ENCODE measurements around the gene FOXP1. TPM values are rescaled to one million over a fixed set of nuclear protein-coding genes. Genes with fewer than 3 reads are reported as not detected.
A peak's percentile ranks its signal among the peaks of the same experiment; 100 is the strongest.

Gene FOXP1
- total and polyA plus RNA-seq, 7 experiments from 2014 or later: 104 to 537 (median 444) TPM

DNA sequence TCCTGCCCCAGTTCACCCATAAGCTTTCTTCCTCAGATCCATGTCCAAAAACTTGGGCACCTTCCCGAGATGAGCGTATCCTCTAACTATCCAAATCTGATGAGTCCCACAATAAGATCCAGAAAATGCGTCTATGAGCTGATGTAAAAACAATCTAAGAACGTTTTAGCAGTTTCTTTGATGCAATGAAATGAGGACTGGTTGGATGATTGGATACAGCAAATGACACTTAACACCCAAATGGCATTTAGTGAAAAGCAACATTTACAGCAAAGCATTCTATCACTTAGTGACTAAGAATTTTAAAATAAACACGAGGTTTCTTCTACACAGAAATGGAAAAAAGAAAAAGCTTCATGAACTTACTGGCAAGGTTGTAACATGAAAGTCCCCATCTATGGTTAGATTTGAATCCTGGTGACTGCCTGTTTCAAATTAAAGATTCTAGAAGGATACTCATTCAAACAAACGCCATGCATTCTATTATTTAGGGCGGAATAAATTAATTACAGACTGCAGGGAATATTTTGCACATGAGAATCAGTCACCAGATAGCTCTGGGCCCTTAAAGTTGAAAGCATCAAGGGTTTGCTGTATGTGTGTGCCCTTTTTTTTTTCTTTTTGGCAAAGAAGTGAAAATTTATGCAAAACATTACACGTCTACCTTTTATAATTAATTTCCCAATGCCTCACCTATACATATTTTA, 598.6 kb downstream of the FOXP1 start:
- no peaks in the 10 kb centered on the region for H3K27me3 Mint-ChIP-seq
- peak overlapping the region in 2 of 10 donors; percentile 3 to 19 for H3K4me3 Mint-ChIP-seq
- peaks cover 0 to 4% (median 0%) of the 10 kb centered on the region in 11 donors for H3K9me3 Mint-ChIP-seq
- peaks cover 15 to 49% (median 42%) of the 10 kb centered on the region in 3 experiments for H3K36me3 ChIP-seq (ENCODE audit: control insufficient read depth in 2 of 3, insufficient read depth in 3 of 3, low read length in 3 of 3)
- H3K27ac ChIP-seq (ENCODE audit: low read depth, low read length): peak overlapping the region; percentile 30
- peaks cover 34 to 96% (median 87%) of the 10 kb centered on the region in 7 donors for H3K4me1 Mint-ChIP-seq
- no peak overlapping the region for H3K4me3 ChIP-seq (ENCODE audit: low read length)
- H3K36me3 Mint-ChIP-seq: peaks cover 21 to 80% (median 63%) of the 10 kb centered on the region in 5 donors
- CTCF ChIA-PET: no interaction called here
- no peak for DNase-seq
- intact Hi-C loops (cut with micrococcal nuclease): no loop called here
- no peaks in the 10 kb centered on the region for H3K27me3 ChIP-seq (ENCODE audit: control insufficient read depth in 2 of 2, insufficient read depth in 2 of 2, low read length in 2 of 2)
- no peak for ATAC-seq
- POLR2A ChIA-PET: no interaction called here
- H3K27ac Mint-ChIP-seq: peak overlapping the region; percentile 13 to 93 (median 82)
- H3K9me3 ChIP-seq (ENCODE audit: control insufficient read depth in 2 of 3, low read length in 3 of 3): no peaks in the 10 kb centered on the region
- peaks cover 4 to 55% of the 10 kb centered on the region in 2 donors for H3K4me1 ChIP-seq (ENCODE audit: control insufficient read depth in 2 of 2, insufficient read depth in 2 of 2, low read length in 2 of 2)

DNA sequence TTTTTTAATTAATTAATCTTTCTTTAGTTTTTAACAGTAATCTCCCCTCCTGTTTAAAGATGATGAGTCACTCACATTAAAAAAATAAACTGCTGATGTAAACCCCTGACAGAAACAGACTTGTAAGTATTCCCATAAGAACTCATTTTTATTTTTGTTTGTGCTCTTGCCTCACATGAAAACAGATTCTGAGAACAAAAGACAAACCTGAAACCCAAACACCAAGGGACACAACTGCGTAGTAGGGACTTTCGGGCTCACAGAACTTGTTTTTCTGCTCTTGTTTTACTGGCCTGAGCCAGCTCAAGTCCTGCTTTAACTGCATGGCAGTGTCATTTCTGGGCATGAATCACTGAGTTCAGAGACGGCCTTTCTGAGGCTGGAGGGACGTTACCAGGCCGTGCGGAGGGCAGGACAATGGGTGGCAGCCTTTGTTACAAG, 600.8 kb downstream of the FOXP1 start:
- Mint-ChIP-seq H3K9me3 (no peaks in the 10 kb centered on the region), H3K4me3 (peak overlapping the region in 8 of 10 donors; percentile 11 to 75 (median 46)), H3K36me3 (peaks cover 24 to 80% (median 67%) of the 10 kb centered on the region in 5 donors), H3K27ac (peak overlapping the region; percentile 69 to 95 (median 91)), H3K4me1 (peaks cover 33 to 85% (median 80%) of the 10 kb centered on the region in 7 donors), H3K27me3 (no peaks in the 10 kb centered on the region)
- Histone ChIP-seq H3K36me3 (ENCODE audit: control insufficient read depth in 2 of 3, insufficient read depth in 3 of 3, low read length in 3 of 3) (peaks cover 20 to 56% (median 38%) of the 10 kb centered on the region in 3 experiments), H3K27me3 (ENCODE audit: control insufficient read depth in 2 of 2, insufficient read depth in 2 of 2, low read length in 2 of 2) (no peaks in the 10 kb centered on the region), H3K4me3 (ENCODE audit: low read length) (no peak overlapping the region), H3K9me3 (ENCODE audit: control insufficient read depth in 2 of 3, low read length in 3 of 3) (no peaks in the 10 kb centered on the region), H3K27ac (ENCODE audit: low read depth, low read length) (peak overlapping the region; percentile 23), H3K4me1 (ENCODE audit: control insufficient read depth in 2 of 2, insufficient read depth in 2 of 2, low read length in 2 of 2) (peaks cover 0 to 41% of the 10 kb centered on the region in 2 donors)
- ATAC-seq (peak; percentile 31), DNase-seq (peak in 2 of 9 donors; percentile 20 to 30)
- POLR2A ChIA-PET: interaction anchor here (0.5 to 0.8 kb wide), 2 partner anchors 135 to 786 kb away, joined by 3 to 7 read pairs; no protein-coding TSS in a partner anchor
- intact Hi-C loops (cut with micrococcal nuclease): loop anchor here (1.0 kb wide), 1 partner anchor 8 kb away; no protein-coding TSS in a partner anchor
- CTCF ChIA-PET: no interaction called here

DNA sequence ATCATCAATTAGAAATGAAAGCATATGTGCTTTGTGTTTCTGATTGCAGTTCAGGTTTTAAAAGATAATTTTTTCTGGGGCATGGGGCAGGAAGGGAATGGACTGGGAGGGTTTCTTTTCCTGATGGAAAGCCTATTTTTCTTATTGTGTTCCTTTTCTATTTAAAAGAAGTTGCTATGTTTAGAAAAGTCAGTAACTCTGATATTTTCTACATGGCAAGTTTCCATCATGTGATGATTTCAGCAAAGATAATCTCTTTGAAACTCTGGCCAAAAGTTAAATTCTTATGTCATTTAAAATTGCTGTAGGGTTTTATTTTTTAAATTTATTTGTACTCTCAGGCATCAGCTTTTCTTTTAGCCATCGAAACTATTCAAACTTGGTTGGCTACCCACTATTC, 601.2 kb downstream of the FOXP1 start:
- H3K4me3 ChIP-seq (ENCODE audit: low read length): no peak overlapping the region
- peaks cover 0 to 41% of the 10 kb centered on the region in 2 donors for H3K4me1 ChIP-seq (ENCODE audit: control insufficient read depth in 2 of 2, insufficient read depth in 2 of 2, low read length in 2 of 2)
- no peaks in the 10 kb centered on the region for H3K27me3 ChIP-seq (ENCODE audit: control insufficient read depth in 2 of 2, insufficient read depth in 2 of 2, low read length in 2 of 2)
- Mint-ChIP-seq H3K27me3 (no peaks in the 10 kb centered on the region), H3K4me1 (peaks cover 33 to 81% (median 76%) of the 10 kb centered on the region in 7 donors), H3K4me3 (peak overlapping the region in 5 of 10 donors; percentile 12 to 52 (median 43)), H3K36me3 (peaks cover 22 to 78% (median 66%) of the 10 kb centered on the region in 5 donors), H3K27ac (peak overlapping the region; percentile 69 to 95 (median 91)), H3K9me3 (no peaks in the 10 kb centered on the region)
- DNase-seq (no peak), ATAC-seq (no peak)
- peak overlapping the region; percentile 28 for H3K27ac ChIP-seq (ENCODE audit: low read depth, low read length)
- CTCF ChIA-PET: interaction anchor here (1.0 kb wide), 1 partner anchor 461 kb away, joined by 3 read pairs; no protein-coding TSS in a partner anchor
- intact Hi-C loops (cut with micrococcal nuclease): loop anchor here (1.0 kb wide), 1 partner anchor 8 kb away; no protein-coding TSS in a partner anchor
- no peaks in the 10 kb centered on the region for H3K9me3 ChIP-seq (ENCODE audit: control insufficient read depth in 2 of 3, low read length in 3 of 3)
- H3K36me3 ChIP-seq (ENCODE audit: control insufficient read depth in 2 of 3, insufficient read depth in 3 of 3, low read length in 3 of 3): peaks cover 15 to 56% (median 33%) of the 10 kb centered on the region in 3 experiments
- POLR2A ChIA-PET: interaction anchor here (0.5 to 0.8 kb wide), 2 partner anchors 136 to 787 kb away, joined by 3 to 7 read pairs; no protein-coding TSS in a partner anchor

DNA sequence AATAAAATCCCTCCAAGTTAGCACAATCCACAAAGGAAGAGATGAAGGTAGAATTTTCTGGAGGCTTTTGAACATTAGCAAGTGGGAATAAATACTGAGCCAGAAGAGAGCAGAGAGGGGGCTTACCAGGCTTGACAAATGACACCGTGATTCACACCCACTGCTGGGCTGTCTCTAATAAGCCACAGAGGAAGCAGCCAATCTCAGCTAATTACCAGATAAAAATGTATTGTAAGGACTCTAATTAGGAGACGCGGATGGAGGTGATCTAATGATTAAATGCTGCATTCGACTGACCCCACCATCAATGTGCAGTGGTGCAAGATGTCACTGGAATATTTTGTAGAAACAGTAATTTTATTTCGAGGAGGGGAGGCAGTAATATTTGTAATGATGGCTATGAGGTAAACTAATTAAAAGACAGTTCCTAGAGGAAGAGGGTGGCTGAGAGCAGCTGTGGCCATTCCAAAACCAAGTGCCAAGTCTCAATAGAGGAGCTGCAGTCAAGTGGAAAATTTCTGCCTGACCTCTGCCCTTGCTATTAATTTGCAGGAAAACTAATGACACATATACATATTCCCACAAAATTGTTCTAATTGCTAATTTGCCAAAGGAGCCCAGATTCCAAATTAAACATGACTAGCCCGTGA, 602.2 kb downstream of the FOXP1 start:
- peak overlapping the region in 8 of 10 donors; percentile 19 to 57 (median 44) for H3K4me3 Mint-ChIP-seq
- no peak for ATAC-seq
- peak overlapping the region; percentile 28 for H3K27ac ChIP-seq (ENCODE audit: low read depth, low read length)
- intact Hi-C loops (cut with micrococcal nuclease): loop anchor here in 1 of 2 donors (1.0 kb wide), 1 partner anchor 8 kb away; no protein-coding TSS in a partner anchor
- peak overlapping the region; percentile 69 to 95 (median 91) for H3K27ac Mint-ChIP-seq
- H3K27me3 Mint-ChIP-seq: no peaks in the 10 kb centered on the region
- H3K27me3 ChIP-seq (ENCODE audit: control insufficient read depth in 2 of 2, insufficient read depth in 2 of 2, low read length in 2 of 2): no peaks in the 10 kb centered on the region
- no peaks in the 10 kb centered on the region for H3K9me3 ChIP-seq (ENCODE audit: control insufficient read depth in 2 of 3, low read length in 3 of 3)
- H3K4me3 ChIP-seq (ENCODE audit: low read length): no peak overlapping the region
- ChIA-PET POLR2A (interaction anchor here (1.0 kb wide), 1 partner anchor 9 kb away, joined by 3 read pairs; no protein-coding TSS in a partner anchor), CTCF (interaction anchor here (1.0 kb wide), 1 partner anchor 462 kb away, joined by 3 read pairs; no protein-coding TSS in a partner anchor)
- peaks cover 27 to 76% (median 64%) of the 10 kb centered on the region in 5 donors for H3K36me3 Mint-ChIP-seq
- no peak for DNase-seq
- peaks cover 23 to 56% (median 27%) of the 10 kb centered on the region in 3 experiments for H3K36me3 ChIP-seq (ENCODE audit: control insufficient read depth in 2 of 3, insufficient read depth in 3 of 3, low read length in 3 of 3)
- H3K4me1 ChIP-seq (ENCODE audit: control insufficient read depth in 2 of 2, insufficient read depth in 2 of 2, low read length in 2 of 2): peaks cover 0 to 41% of the 10 kb centered on the region in 2 donors
- peaks cover 31 to 77% (median 70%) of the 10 kb centered on the region in 7 donors for H3K4me1 Mint-ChIP-seq
- no peaks in the 10 kb centered on the region for H3K9me3 Mint-ChIP-seq

DNA sequence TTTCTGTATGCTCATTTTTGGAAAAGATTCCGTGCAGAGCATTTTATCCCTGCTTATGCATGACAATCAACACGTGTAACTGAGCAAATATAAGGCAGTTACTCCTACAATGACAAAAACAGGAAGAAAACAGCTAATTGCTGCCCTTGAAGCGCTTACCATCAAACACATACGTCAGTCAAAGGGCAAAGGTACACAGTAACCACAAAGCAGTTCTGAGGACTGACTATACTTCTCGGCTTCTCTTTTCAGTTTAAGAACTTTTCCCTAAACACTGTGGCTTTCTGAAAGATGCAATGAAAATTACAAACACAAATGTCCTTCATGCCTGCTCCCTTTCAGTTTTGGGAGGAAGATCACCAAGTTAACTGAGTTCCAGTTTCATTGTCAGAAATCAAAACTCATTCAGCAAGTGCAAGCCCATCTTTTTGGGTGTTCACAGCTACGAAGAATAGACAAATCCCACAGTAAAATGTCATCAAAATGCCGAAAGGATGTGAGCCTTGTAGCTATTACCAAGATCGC, 602.8 kb downstream of the FOXP1 start:
- no peaks in the 10 kb centered on the region for H3K9me3 Mint-ChIP-seq
- ATAC-seq (peak; percentile 80), DNase-seq (peak in 7 of 9 donors; percentile 37 to 64 (median 49))
- H3K27ac Mint-ChIP-seq: peak overlapping the region; percentile 69 to 95 (median 91)
- H3K4me3 Mint-ChIP-seq: peak overlapping the region in 9 of 10 donors; percentile 2 to 56 (median 44)
- CTCF ChIA-PET: no interaction called here
- Histone ChIP-seq H3K36me3 (ENCODE audit: control insufficient read depth in 2 of 3, insufficient read depth in 3 of 3, low read length in 3 of 3) (peaks cover 23 to 56% (median 28%) of the 10 kb centered on the region in 3 experiments), H3K27me3 (ENCODE audit: control insufficient read depth in 2 of 2, insufficient read depth in 2 of 2, low read length in 2 of 2) (no peaks in the 10 kb centered on the region), H3K4me3 (ENCODE audit: low read length) (no peak overlapping the region), H3K4me1 (ENCODE audit: control insufficient read depth in 2 of 2, insufficient read depth in 2 of 2, low read length in 2 of 2) (peaks cover 0 to 41% of the 10 kb centered on the region in 2 donors), H3K9me3 (ENCODE audit: control insufficient read depth in 2 of 3, low read length in 3 of 3) (no peaks in the 10 kb centered on the region), H3K27ac (ENCODE audit: low read depth, low read length) (peak overlapping the region; percentile 28)
- peaks cover 29 to 73% (median 64%) of the 10 kb centered on the region in 5 donors for H3K36me3 Mint-ChIP-seq
- H3K4me1 Mint-ChIP-seq: peaks cover 27 to 72% (median 64%) of the 10 kb centered on the region in 7 donors
- H3K27me3 Mint-ChIP-seq: no peaks in the 10 kb centered on the region
- POLR2A ChIA-PET: interaction anchor here (1.0 to 1.1 kb wide), 2 partner anchors 10 to 88 kb away, joined by 3 read pairs; no protein-coding TSS in a partner anchor
- intact Hi-C loops (cut with micrococcal nuclease): loop anchor here in 1 of 2 donors (1.0 kb wide), 1 partner anchor 7 kb away; no protein-coding TSS in a partner anchor

Data from naive thymus-derived CD4-positive, alpha-beta T cell (primary cell).